HCT116 (cell line): ENCODE data around the gene PCDH9. TPM values are rescaled to one million over a fixed set of nuclear protein-coding genes. Genes with fewer than 3 reads are reported as not detected.

Source experiments
- ATAC-seq: fragments of 200-7000 bp; cut with Tn5 transposase; 2 replicates; pipeline ENCODE4 v1.9.1; 2020; ENCODE audit warnings: mild to moderate bottlenecking, moderate library complexity
- BruUV-seq: library from RNA; stranded (reverse); fragments of 400-500 nt; replicated peaks from 2 replicates; lab custom pipeline; 2021; lab: Mats Ljungman, UMichigan
- CTCF ChIA-PET: fragments of 300-600 bp; sonication (Branson Sonifier 250); formaldehyde crosslinking; loops from one replicate; lab custom pipeline; 2021; ENCODE audit warnings: antibody characterized with exemption; lab: Charles Lee
- POLR2A ChIA-PET: fragments of 300-600, 350-600 bp; sonication (Branson Sonifier 250); formaldehyde crosslinking; loops from one replicate; lab custom pipeline; 2021; ENCODE audit warnings: antibody characterized with exemption; lab: Charles Lee
- RAD21 ChIA-PET, 2 experiments: fragments of 300-600 bp; sonication (Branson Sonifier 250); formaldehyde crosslinking; loops; one replicate each; lab custom pipeline; 2023; ENCODE audit warnings: low total read pairs in 2 of 2; ENCODE audit not compliant: uncharacterized antibody in 2 of 2, unreplicated experiment in 2 of 2, low non-redundant PET in 1 of 2; lab: Charles Lee
- DNase-seq: peaks from one replicate; pipeline ENCODE4 v3.0.0-alpha.2; 2010; ENCODE audit warnings: low read depth, low spot score
- H2AFZ ChIP-seq: fragments of 200-600 bp; shearing (Covaris generic), sonication (generic); 2 replicates; pipeline ENCODE4 v1.6.1; 2017; ENCODE audit warnings: low read depth, mixed run types, mixed read lengths, antibody characterized with exemption, low read length; ENCODE audit not compliant: poor library complexity, severe bottlenecking
- H3K27ac ChIP-seq: 2 replicates; pipeline ENCODE4 v1.5.1; 2012; ENCODE audit warnings: low read depth, low read length
- H3K27me3 ChIP-seq: fragments of 200-600 bp; sonication (generic); 2 replicates; pipeline ENCODE4 v1.6.1; 2016; ENCODE audit warnings: mixed run types, low read length, mixed read lengths; ENCODE audit not compliant: insufficient read depth
- H3K36me3 ChIP-seq, 2 experiments: fragments of 200-500 bp in 1 of 2; fragments of 200-600 bp in 1 of 2; sonication (Bioruptor generic) in 1 of 2; sonication (generic) in 1 of 2; 2 replicates each; pipeline versions ENCODE4 v1.5.1 to v1.6.1; 2014 to 2016; ENCODE audit warnings: low read length in 2 of 2, inconsistent platforms in 1 of 2, mixed read lengths in 1 of 2, mixed run types in 1 of 2; ENCODE audit not compliant: insufficient read depth in 2 of 2, control insufficient read depth in 1 of 2
- H3K4me1 ChIP-seq, 2 experiments: fragments of 200-600 bp in 1 of 2; sonication (generic) in 1 of 2; 2 replicates each; pipeline versions ENCODE4 v1.5.1 to v1.6.1; 2012 to 2017; ENCODE audit warnings: low read length in 2 of 2, inconsistent platforms in 1 of 2, mild to moderate bottlenecking in 1 of 2, mixed read lengths in 1 of 2, mixed run types in 1 of 2, moderate library complexity in 1 of 2; ENCODE audit not compliant: insufficient read depth in 2 of 2, control insufficient read depth in 1 of 2
- H3K4me2 ChIP-seq: fragments of 200-600 bp; sonication (generic); 2 replicates; pipeline ENCODE4 v1.6.1; 2017; ENCODE audit warnings: mixed run types, low read length, mixed read lengths
- H3K4me3 ChIP-seq, 2 experiments: fragments of 200-600 bp in 1 of 2; sonication (generic) in 1 of 2; replicated peaks in 1 of 2; 2 replicates each; pipeline ENCODE4 v1.5.1; 2011 to 2016; ENCODE audit warnings: low read length in 2 of 2, control low read depth in 1 of 2, low read depth in 1 of 2, mild to moderate bottlenecking in 1 of 2, mixed read lengths in 1 of 2, mixed run types in 1 of 2
- H3K79me2 ChIP-seq: fragments of 200-600 bp; sonication (generic); 2 replicates; pipeline ENCODE4 v1.6.1; 2017; ENCODE audit warnings: mild to moderate bottlenecking, mixed run types, low read length, moderate library complexity, mixed read lengths; ENCODE audit not compliant: insufficient read depth
- H3K9ac ChIP-seq: fragments of 200-600 bp; sonication (generic); 2 replicates; pipeline ENCODE4 v1.6.1; 2016; ENCODE audit warnings: low read length, mixed read lengths
- H3K9me2 ChIP-seq: fragments of 200-600 bp; sonication (generic), shearing (Covaris generic); 2 replicates; pipeline ENCODE4 v1.6.1; 2017; ENCODE audit warnings: mixed run types, mild to moderate bottlenecking, moderate library complexity; ENCODE audit not compliant: insufficient read depth
- H3K9me3 ChIP-seq, 2 experiments: fragments of 200-500 bp in 1 of 2; fragments of 200-600 bp in 1 of 2; sonication (Bioruptor generic) in 1 of 2; sonication (generic) in 1 of 2; 2 replicates each; pipeline ENCODE4 v1.6.1; 2014 to 2017; ENCODE audit warnings: low read length in 2 of 2, mixed read lengths in 2 of 2, inconsistent platforms in 1 of 2, low read depth in 1 of 2, mild to moderate bottlenecking in 1 of 2, mixed run types in 1 of 2, moderate library complexity in 1 of 2; ENCODE audit not compliant: control insufficient read depth in 1 of 2, insufficient read depth in 1 of 2
- H4K20me1 ChIP-seq: fragments of 200-600 bp; sonication (generic), shearing (Covaris generic); 2 replicates; pipeline ENCODE4 v1.6.1; 2017; ENCODE audit warnings: mixed run types, mild to moderate bottlenecking, moderate library complexity; ENCODE audit not compliant: insufficient read depth
- ATF3 ChIP-seq: IDR thresholded peaks from 2 replicates; pipeline ENCODE4 v1.6.1; 2012
- CEBPB ChIP-seq: IDR thresholded peaks from 2 replicates; pipeline ENCODE4 v1.6.1; 2012; ENCODE audit warnings: low read depth
- CTCF ChIP-seq, 3 experiments: fragments of 200-600 bp in 1 of 3; sonication (generic) in 1 of 3; IDR thresholded peaks in 2 of 3; conservative IDR thresholded peaks in 1 of 3; 2 replicates each; pipeline ENCODE4 v1.5.1; 2012 to 2017; ENCODE audit warnings: low read depth in 2 of 3, low read length in 2 of 3, antibody characterized with exemption in 1 of 3, borderline replicate concordance in 1 of 3, control low read depth in 1 of 3, mild to moderate bottlenecking in 1 of 3, mixed read lengths in 1 of 3, mixed run types in 1 of 3, moderate library complexity in 1 of 3; ENCODE audit not compliant: insufficient read depth in 1 of 3
- ELF1 ChIP-seq: IDR thresholded peaks from 2 replicates; pipeline ENCODE4 v1.6.1; 2012; ENCODE audit warnings: low read depth, borderline replicate concordance
- EZH2phosphoT487 ChIP-seq: fragments of 200-600 bp; IDR thresholded peaks from 2 replicates; pipeline ENCODE4 v1.6.1; 2018; ENCODE audit warnings: antibody characterized with exemption, borderline replicate concordance
- FOSL1 ChIP-seq: IDR thresholded peaks from 2 replicates; pipeline ENCODE4 v1.6.1; 2012; ENCODE audit warnings: low read depth
- JUND ChIP-seq: IDR thresholded peaks from 2 replicates; pipeline ENCODE4 v1.6.1; 2012
- MAX ChIP-seq: IDR thresholded peaks from 2 replicates; pipeline ENCODE4 v1.6.1; 2012
- POLR2A ChIP-seq: IDR thresholded peaks from 2 replicates; pipeline ENCODE4 v1.7.0; 2011; ENCODE audit warnings: borderline replicate concordance; ENCODE audit not compliant: insufficient read depth, insufficient read length; ENCODE audit errors: extremely low read depth
- POLR2AphosphoS5 ChIP-seq: IDR thresholded peaks from 2 replicates; pipeline ENCODE4 v1.6.1; 2011; ENCODE audit warnings: mild to moderate bottlenecking, low read depth, low read length, moderate library complexity
- RAD21 ChIP-seq: IDR thresholded peaks from 2 replicates; pipeline ENCODE4 v1.6.1; 2012; ENCODE audit warnings: low read depth, mild to moderate bottlenecking
- REST ChIP-seq: IDR thresholded peaks from 2 replicates; pipeline ENCODE4 v1.6.1; 2012; ENCODE audit warnings: low read depth
- SRF ChIP-seq: IDR thresholded peaks from 2 replicates; pipeline ENCODE4 v1.6.1; 2012; ENCODE audit warnings: low read depth
- TCF7L2 ChIP-seq: IDR thresholded peaks from 2 replicates; pipeline ENCODE4 v1.7.0; 2011; ENCODE audit warnings: borderline replicate concordance, inconsistent platforms; ENCODE audit not compliant: insufficient read depth, insufficient read length; ENCODE audit errors: extremely low read depth
- YY1 ChIP-seq: IDR thresholded peaks from 2 replicates; pipeline ENCODE4 v1.6.1; 2011; ENCODE audit warnings: low read length, low read depth, moderate library complexity, mild to moderate bottlenecking; ENCODE audit not compliant: insufficient replicate concordance; ENCODE audit errors: extremely low read depth
- ZBTB33 ChIP-seq: IDR thresholded peaks from 2 replicates; pipeline ENCODE4 v1.6.1; 2011; ENCODE audit warnings: mild to moderate bottlenecking, low read length, moderate library complexity; ENCODE audit not compliant: insufficient replicate concordance; ENCODE audit errors: extremely low read depth
- ZNF274 ChIP-seq: fragments of 200-500 bp; sonication (Bioruptor generic); IDR thresholded peaks from 2 replicates; pipeline ENCODE4 v1.6.1; 2014; ENCODE audit warnings: mild to moderate bottlenecking, low read depth, low read length, inconsistent platforms
- intact Hi-C: fragments of 100-400 bp; cut with micrococcal nuclease; formaldehyde crosslinking; loops from 2 replicates; pipeline ENCODE4 v1.10.0; 2022
- total RNA-seq: library from RNA; stranded (reverse); gene quantifications from one replicate; pipeline ENCODE4 v1.2.1, GENCODE V29; 2021; ENCODE audit not compliant: unreplicated experiment

The PCDH9 gene
- total RNA-seq, 1 experiment from 2014 or later, result 0.02 TPM

GRCh38 chr13:67015976-67016600 lies 214.0 kb downstream of the PCDH9 start (continued):
- no peak for TF ChIP-seq CEBPB
- no peak for TF ChIP-seq TCF7L2
- no peak for TF ChIP-seq ATF3
- no peak for TF ChIP-seq MAX

GRCh38 chr13:67014399-67014798 lies 215.7 kb downstream of the PCDH9 start:
- H3K9ac ChIP-seq, result no peak overlapping the region
- H3K9me3 ChIP-seq, result no peaks in the 10 kb centered on the region
- intact Hi-C loops, result no loop called here
- no peaks in the 10 kb centered on the region for H3K36me3 ChIP-seq
- RAD21 ChIA-PET, result no interaction called here
- no peaks in the 10 kb centered on the region for H3K27me3 ChIP-seq
- no peaks in the 10 kb centered on the region for H3K79me2 ChIP-seq
- H3K4me1 ChIP-seq, result no peaks in the 10 kb centered on the region
- no peak for DNase-seq
- H3K4me2 ChIP-seq, result no peak overlapping the region
- POLR2A ChIA-PET, result no interaction called here
- CTCF ChIA-PET, result no interaction called here
- BruUV-seq, result no TSS peak
- no peaks in the 10 kb centered on the region for H4K20me1 ChIP-seq
- no peak overlapping the region for H2AFZ ChIP-seq
- no peak overlapping the region for H3K4me3 ChIP-seq
- no peak overlapping the region for H3K27ac ChIP-seq
- no peaks in the 10 kb centered on the region for H3K9me2 ChIP-seq
- ATAC-seq, result no peak
- TF ChIP-seq REST (no peak), POLR2A (no peak), EZH2phosphoT487 (no peak), ZNF274 (no peak), ZBTB33 (no peak), RAD21 (no peak), YY1 (no peak), ELF1 (no peak), JUND (no peak), SRF (no peak), FOSL1 (no peak), CEBPB (no peak), CTCF (IDR thresholded peaks at IDR 0.05 in 2 of 3, conservative IDR thresholded peaks at IDR 0.05 in 1 of 3; ENCODE audit: borderline replicate concordance in 1 of 3, insufficient read depth in 1 of 3, low read depth in 2 of 3, low read length in 2 of 3) (no peak), POLR2AphosphoS5 (no peak)
